G401 (cell line): ENCODE measurements around the gene DGKQ. TPM values are rescaled to one million over a fixed set of nuclear protein-coding genes. Genes with fewer than 3 reads are reported as not detected.

Experiments used
- DNase-seq: peaks from one replicate; pipeline ENCODE4 v3.0.0-alpha.2; 2015; ENCODE audit warnings: low spot score
- in situ Hi-C: cut with HindIII; loops from 2 replicates; pipeline ENCODE4 v1.10.0; 2016; ENCODE audit warnings: low sequenced_read_pairs, mixed read lengths
- total RNA-seq: library from RNA; depleted of rRNA; stranded (reverse); fragments of >200 nt; shearing (Covaris generic); gene quantifications from 2 replicates; pipeline ENCODE4 v1.2.3, GENCODE V29; 2014

The DGKQ gene
- total RNA-seq, 1 experiment from 2014 or later: 11.0 TPM

- peak; percentile 43 for DNase-seq
- in situ Hi-C loops: no loop called here
Observed at GRCh38 chr4:997375-998071, 24.2 kb upstream of the DGKQ start.

- DNase-seq: no peak
Observed at GRCh38 chr4:996997-997374, 23.6 kb upstream of the DGKQ start.

GRCh38 chr4:996030-996996 is 22.9 kb upstream of the DGKQ start:
- in situ Hi-C loops: no loop called here

More at GRCh38 chr4:996997-997374, 23.6 kb upstream of the DGKQ start:
- in situ Hi-C loops: no loop called here

GRCh38 chr4:995311-996026 is 22.1 kb upstream of the DGKQ start:
- in situ Hi-C loops: no loop called here
- DNase-seq: no peak

More at GRCh38 chr4:996030-996996, 22.9 kb upstream of the DGKQ start:
- no peak for DNase-seq

- in situ Hi-C loops: no loop called here
- no peak for DNase-seq
Observed at GRCh38 chr4:993111-994029, 20.0 kb upstream of the DGKQ start, which contains the start of gene SLC26A1. Gene SLC26A1 (minus strand): TSS chr4:993404. CDS start chr4:991703, 1,701 bp downstream.

- in situ Hi-C loops: no loop called here
- DNase-seq: no peak
Observed at GRCh38 chr4:992297-993110, 19.1 kb upstream of the DGKQ start.

- no peak for DNase-seq
- in situ Hi-C loops: no loop called here
Observed at GRCh38 chr4:991451-992296, 18.3 kb upstream of the DGKQ start.

- in situ Hi-C loops: no loop called here
- no peak for DNase-seq
Observed at GRCh38 chr4:990746-991367, 17.5 kb upstream of the DGKQ start.

- no peak for DNase-seq
- in situ Hi-C loops: no loop called here
Observed at GRCh38 chr4:989722-990471, 16.5 kb upstream of the DGKQ start.

- DNase-seq: no peak
- in situ Hi-C loops: no loop called here
Observed at GRCh38 chr4:988726-989721, 15.7 kb upstream of the DGKQ start.

GRCh38 chr4:987624-988513 is 14.5 kb upstream of the DGKQ start:
- no peak for DNase-seq
- in situ Hi-C loops: no loop called here

- in situ Hi-C loops: no loop called here
- peak; percentile 80 for DNase-seq
Observed at GRCh38 chr4:986879-987623, 13.7 kb upstream of the DGKQ start, which contains the start of gene IDUA. Gene IDUA (plus strand): TSS chr4:987044. CDS start chr4:987085, 41 bp downstream.

- in situ Hi-C loops: no loop called here
- DNase-seq: peak; percentile 62
Observed at GRCh38 chr4:986428-986878, 13.1 kb upstream of the DGKQ start.
